H1 (cell line): ENCODE measurements around the gene OR51B5. TPM values are rescaled to one million over a fixed set of nuclear protein-coding genes. Genes with fewer than 3 reads are reported as not detected.

Experiments used
- CTCF ChIA-PET: fragments of 300-600 bp; sonication (Branson Sonifier 250); formaldehyde crosslinking; loops from one replicate; lab custom pipeline; 2021; ENCODE audit not compliant: partially characterized antibody; lab: Charles Lee
- POLR2A ChIA-PET: fragments of 300-600 bp; sonication (Branson Sonifier 250); formaldehyde crosslinking; loops from one replicate; lab custom pipeline; 2021; ENCODE audit warnings: inconsistent platforms; ENCODE audit not compliant: partially characterized antibody; lab: Charles Lee
- DNase-seq, 2 experiments: peaks; one replicate each; pipeline versions ENCODE4 v3.0.0 to v3.0.0-alpha.2; 2010 to 2022; ENCODE audit warnings: low spot score in 2 of 2, low read depth in 1 of 2, mixed read lengths in 1 of 2
- FAIRE-seq: peaks from 2 replicates; lab custom pipeline; 2011; peaks lifted over from hg19 to GRCh38; lab: Jason Lieb, UNC
- H2AFZ ChIP-seq: 2 replicates; pipeline ENCODE4 v1.8.1; 2012; ENCODE audit warnings: low read length, inconsistent platforms
- H2AK5ac ChIP-seq: 2 replicates; pipeline ENCODE4 v1.6.1; 2013; ENCODE audit warnings: low read depth, low read length
- H2BK120ac ChIP-seq: replicated peaks from 2 replicates; pipeline ENCODE3; 2013; ENCODE audit warnings: low read depth, low read length, inconsistent platforms
- H2BK12ac ChIP-seq: 2 replicates; pipeline ENCODE4 v1.6.1; 2013; ENCODE audit warnings: low read depth, low read length
- H2BK15ac ChIP-seq: 2 replicates; pipeline ENCODE4 v1.6.1; 2013; ENCODE audit warnings: low read length
- H2BK20ac ChIP-seq: 2 replicates; pipeline ENCODE4 v1.6.1; 2013; ENCODE audit warnings: low read length
- H2BK5ac ChIP-seq: 2 replicates; pipeline ENCODE4 v1.6.1; 2013; ENCODE audit warnings: low read depth, low read length
- H3K14ac ChIP-seq: 2 replicates; pipeline ENCODE4 v1.6.1; 2013; ENCODE audit warnings: inconsistent platforms; ENCODE audit not compliant: insufficient read length
- H3K18ac ChIP-seq: 2 replicates; pipeline ENCODE4 v1.6.1; 2013; ENCODE audit warnings: low read length; ENCODE audit errors: extremely low read depth
- H3K23ac ChIP-seq: 2 replicates; pipeline ENCODE4 v1.6.1; 2013; ENCODE audit warnings: inconsistent platforms; ENCODE audit not compliant: insufficient read length
- H3K23me2 ChIP-seq: 2 replicates; pipeline ENCODE4 v1.6.1; 2013; ENCODE audit warnings: low read depth, low read length
- H3K27ac ChIP-seq: 2 replicates; pipeline ENCODE4 v1.6.1; 2011; ENCODE audit warnings: low read depth, low read length, inconsistent platforms
- H3K27me3 ChIP-seq, 4 experiments: replicated peaks in 1 of 4; 1 replicate in 1 of 4; 2 replicates in 3 of 4; pipeline versions ENCODE4 v1.6.1 to v1.8.1; 2011 to 2013; ENCODE audit warnings: low read length in 3 of 4, mild to moderate bottlenecking in 3 of 4, inconsistent platforms in 2 of 4, mixed read lengths in 2 of 4, moderate library complexity in 1 of 4; ENCODE audit not compliant: control insufficient read depth in 3 of 4, insufficient read depth in 3 of 4; ENCODE audit errors: extremely low read depth in 1 of 4
- H3K36me3 ChIP-seq, 4 experiments: 2 replicates each; pipeline versions ENCODE4 v1.6.1 to v1.8.1; 2011 to 2013; ENCODE audit warnings: mild to moderate bottlenecking in 4 of 4, low read length in 3 of 4, moderate library complexity in 2 of 4, control low read depth in 1 of 4, inconsistent platforms in 1 of 4; ENCODE audit not compliant: insufficient read depth in 4 of 4, control insufficient read depth in 2 of 4
- H3K4ac ChIP-seq: replicated peaks from 2 replicates; pipeline ENCODE3; 2013; ENCODE audit warnings: low read length, low read depth, mixed read lengths, inconsistent platforms; ENCODE audit not compliant: insufficient read length
- H3K4me1 ChIP-seq, 4 experiments: replicated peaks in 1 of 4; 1 replicate in 1 of 4; 2 replicates in 3 of 4; pipeline versions ENCODE4 v1.6.1 to v1.8.1; 2011 to 2013; ENCODE audit warnings: low read length in 3 of 4, inconsistent platforms in 2 of 4, mixed read lengths in 1 of 4; ENCODE audit not compliant: insufficient read depth in 4 of 4, control insufficient read depth in 3 of 4
- H3K4me2 ChIP-seq, 2 experiments: 2 replicates each; pipeline versions ENCODE4 v1.6.1 to v1.8.1; 2011 to 2013; ENCODE audit warnings: low read depth in 2 of 2, low read length in 2 of 2, control low read depth in 1 of 2, inconsistent platforms in 1 of 2, mild to moderate bottlenecking in 1 of 2; ENCODE audit not compliant: insufficient read depth in 1 of 2
- H3K4me3 ChIP-seq, 4 experiments: fragments of 200-600, 300-600 bp in 1 of 4; sonication (generic), shearing (Covaris generic), sonication (Bioruptor Twin) in 1 of 4; 2 replicates each; pipeline versions ENCODE4 v1.5.1 to v1.8.1; 2011 to 2016; ENCODE audit warnings: low read length in 4 of 4, low read depth in 3 of 4, control low read depth in 2 of 4, inconsistent platforms in 2 of 4, mild to moderate bottlenecking in 2 of 4, mixed read lengths in 1 of 4, moderate library complexity in 1 of 4; ENCODE audit not compliant: insufficient read depth in 2 of 4; ENCODE audit errors: extremely low read depth in 1 of 4
- H3K56ac ChIP-seq: replicated peaks from 2 replicates; pipeline ENCODE3; 2013; ENCODE audit warnings: low read depth, mild to moderate bottlenecking, mixed read lengths, low read length, inconsistent platforms; ENCODE audit not compliant: insufficient read length
- H3K79me1 ChIP-seq: 2 replicates; pipeline ENCODE4 v1.6.1; 2013; ENCODE audit warnings: low read depth, low read length, control low read depth
- H3K79me2 ChIP-seq, 2 experiments: 2 replicates each; pipeline versions ENCODE4 v1.6.1 to v1.8.1; 2012 to 2013; ENCODE audit warnings: low read length in 2 of 2, mild to moderate bottlenecking in 2 of 2, inconsistent platforms in 1 of 2; ENCODE audit not compliant: insufficient read depth in 2 of 2, control insufficient read depth in 1 of 2
- H3K9ac ChIP-seq, 4 experiments: replicated peaks in 1 of 4; 1 replicate in 1 of 4; 2 replicates in 3 of 4; pipeline versions ENCODE4 v1.6.1 to v1.8.1; 2011 to 2013; ENCODE audit warnings: low read depth in 3 of 4, low read length in 3 of 4, control low read depth in 2 of 4, mild to moderate bottlenecking in 2 of 4, moderate library complexity in 2 of 4, inconsistent platforms in 1 of 4; ENCODE audit errors: extremely low read depth in 1 of 4
- H3K9me3 ChIP-seq, 2 experiments: 2 replicates each; pipeline versions ENCODE4 v1.6.1 to v1.8.1; 2012 to 2013; ENCODE audit warnings: mild to moderate bottlenecking in 2 of 2, moderate library complexity in 2 of 2, control low read depth in 1 of 2, inconsistent platforms in 1 of 2, low read depth in 1 of 2, low read length in 1 of 2, mixed read lengths in 1 of 2; ENCODE audit not compliant: insufficient read depth in 2 of 2
- H4K20me1 ChIP-seq, 2 experiments: replicated peaks in 1 of 2; 2 replicates each; pipeline versions ENCODE3 to v1.8.1; 2011 to 2013; ENCODE audit warnings: inconsistent platforms in 2 of 2, low read length in 2 of 2, mild to moderate bottlenecking in 1 of 2; ENCODE audit not compliant: insufficient read depth in 2 of 2, control insufficient read depth in 1 of 2
- H4K5ac ChIP-seq: 2 replicates; pipeline ENCODE4 v1.6.1; 2013; ENCODE audit warnings: low read length, low read depth, mixed read lengths, inconsistent platforms; ENCODE audit not compliant: insufficient read length
- H4K8ac ChIP-seq: 2 replicates; pipeline ENCODE4 v1.8.0; 2013; ENCODE audit warnings: mild to moderate bottlenecking, moderate library complexity, low read length, inconsistent platforms; ENCODE audit not compliant: insufficient read depth; ENCODE audit errors: extremely low read depth
- H4K91ac ChIP-seq: replicated peaks from 2 replicates; pipeline ENCODE3; 2013; ENCODE audit warnings: low read length, mixed read lengths, inconsistent platforms; ENCODE audit not compliant: insufficient read length
- BCL11A ChIP-seq, 2 experiments: IDR thresholded peaks; one replicate each; pipeline ENCODE4 v1.6.1; 2011; ENCODE audit warnings: low read depth in 2 of 2, low read length in 2 of 2, mild to moderate bottlenecking in 2 of 2
- KDM1A ChIP-seq: fragments of 200-600, 300-600 bp; sonication (generic); IDR thresholded peaks from 2 replicates; pipeline ENCODE4 v1.7.1; 2016; ENCODE audit warnings: mild to moderate bottlenecking, low read length, borderline replicate concordance
- RAD21 ChIP-seq, 2 experiments: IDR thresholded peaks in 1 of 2; conservative IDR thresholded peaks in 1 of 2; 2 replicates each; pipeline ENCODE4 v1.6.1; 2011; ENCODE audit warnings: low read depth in 2 of 2, low read length in 2 of 2, improper control_type of control experiment in 1 of 2, inconsistent platforms in 1 of 2, mild to moderate bottlenecking in 1 of 2, moderate library complexity in 1 of 2
- WGBS, 2 experiments: shearing (Covaris generic) in 1 of 2; methylation state at CpG; one replicate each; pipeline versions ENCODE4 v1.1.6 to v1.1.7; 2013 to 2015; ENCODE audit warnings: low lambda C conversion rate in 2 of 2, mixed read lengths in 2 of 2, inconsistent platforms in 1 of 2, low coverage in 1 of 2, missing lambda C conversion rate in 1 of 2; ENCODE audit not compliant: insufficient replicate concordance in 2 of 2, insufficient coverage in 1 of 2, insufficient read length in 1 of 2; ENCODE audit errors: extremely low coverage in 1 of 2, missing lambda C conversion rate in 1 of 2; 5-methylcytosine and 5-hydroxymethylcytosine counted together
- polyA plus RNA-seq, 7 experiments: library from polyadenylated mRNA; depleted of rRNA in 3 of 7; stranded (reverse) in 5 of 7; unstranded in 2 of 7; fragments of >200 nt in 5 of 7; fragments of 200-250 nt in 2 of 7; gene quantifications; 1 replicate in 5 of 7; 2 replicates in 1 of 7; 4 replicates in 1 of 7; pipeline versions ENCODE4 v1.2.1 to v1.2.3, GENCODE V29; 2011 to 2013; ENCODE audit warnings: missing spikeins in 2 of 7, mixed read lengths in 2 of 7
- total RNA-seq: library from RNA; stranded (reverse); fragmentation: NEBNext Ultra II Directional; extraction: Animal tissue kit (Norgen Biotek cat#: 25700); gene quantifications from 2 replicates; pipeline ENCODE4 v1.2.1, GENCODE V29; 2021

Gene OR51B5
- total and polyA plus RNA-seq, 2 of the 8 experiments (the other 6 are each of a cell fraction or from before 2014, with no cell fraction given) = not detected

DNA sequence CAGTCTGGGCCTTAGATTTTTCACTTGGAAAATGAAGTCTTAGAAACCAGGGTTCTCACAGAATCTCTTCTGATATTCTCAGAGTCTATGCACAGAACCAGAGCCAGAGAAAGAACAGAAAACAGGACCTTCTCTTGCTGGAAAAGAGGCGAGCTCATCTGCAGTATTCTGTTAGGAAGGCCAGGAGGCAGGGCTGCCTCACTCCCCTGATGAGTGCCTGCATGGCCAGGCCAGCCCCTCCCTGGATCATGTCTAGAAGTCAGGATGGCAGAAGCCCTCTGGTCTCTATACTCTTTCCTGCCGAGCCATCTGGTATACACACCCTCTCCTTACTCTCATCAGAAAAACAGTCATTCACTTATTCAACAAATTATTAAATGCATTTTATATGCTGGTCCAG is 41.0 kb upstream of the OR51B5 start:
- H2BK20ac ChIP-seq = no peak overlapping the region
- no peaks in the 10 kb centered on the region for H3K79me1 ChIP-seq
- H3K4ac ChIP-seq = no peak overlapping the region
- POLR2A ChIA-PET = interaction anchor here (0.9 kb wide), 1 partner anchor 50 kb away, joined by 3 read pairs; no protein-coding TSS in a partner anchor
- no peak for TF ChIP-seq KDM1A
- TF ChIP-seq BCL11A (IDR thresholded peaks at IDR 0.05; ENCODE audit: low read depth in 2 of 2, low read length in 2 of 2) = no peak
- peak in 1 of 2 experiments; percentile 34; a peak in 1 of 4 replicates for TF ChIP-seq RAD21 (IDR thresholded peaks at IDR 0.05 in 1 of 2, conservative IDR thresholded peaks at IDR 0.05 in 1 of 2; ENCODE audit: low read depth in 2 of 2, low read length in 2 of 2)
- no peak overlapping the region for H2BK15ac ChIP-seq
- H4K8ac ChIP-seq = no peak overlapping the region
- no peak overlapping the region for H3K18ac ChIP-seq
- H2BK12ac ChIP-seq = no peak overlapping the region
- H3K9me3 ChIP-seq = no peaks in the 10 kb centered on the region
- H3K4me1 ChIP-seq = peaks cover 0 to 4% (median 0%) of the 10 kb centered on the region in 4 experiments; a peak in 2 of 7 replicates
- H3K23ac ChIP-seq = no peak overlapping the region
- no peak overlapping the region for H2AK5ac ChIP-seq
- no peak overlapping the region for H2BK5ac ChIP-seq
- FAIRE-seq (no peak), DNase-seq (no peak)
- no peaks in the 10 kb centered on the region for H4K20me1 ChIP-seq
- H3K4me3 ChIP-seq = no peak overlapping the region
- no peak overlapping the region for H2BK120ac ChIP-seq
- H4K5ac ChIP-seq = no peak overlapping the region
- H4K91ac ChIP-seq = no peak overlapping the region
- no peak overlapping the region for H3K14ac ChIP-seq
- no peak overlapping the region for H3K9ac ChIP-seq
- WGBS, 2 experiments = 95% methylated on average over 2 of the region's 2 CpGs; no CpG with 5 or more reads in 1 of the 2 experiments
- no peak overlapping the region for H3K27ac ChIP-seq
- H2AFZ ChIP-seq = 0 out of 2 replicates have a peak overlapping the region, but pooled peaks have one; percentile 27
- H3K79me2 ChIP-seq = no peaks in the 10 kb centered on the region
- no peaks in the 10 kb centered on the region for H3K36me3 ChIP-seq
- H3K56ac ChIP-seq = no peak overlapping the region
- no peaks in the 10 kb centered on the region for H3K27me3 ChIP-seq
- CTCF ChIA-PET = interaction anchor here (1.0 to 1.1 kb wide), 2 partner anchors 176 to 182 kb away, joined by 3 read pairs; no protein-coding TSS in a partner anchor
- H3K4me2 ChIP-seq = no peak overlapping the region
- H3K23me2 ChIP-seq = no peaks in the 10 kb centered on the region
